Measurements from ENCODE around the gene GHR.

- TF ChIP-seq CTCF (IDR thresholded peaks at IDR 0.05; ENCODE audit: low read depth, low read length) (no peak), MYC (IDR thresholded peaks at IDR 0.05; ENCODE audit: low read depth, low read length) (no peak)
Observed at GRCh38 chr5:42701351-42702059, 278.3 kb downstream of the GHR start.

Data from NB4 (cell line).